HepG2 (cell line): ENCODE data around the gene CCDC86. TPM values are rescaled to one million over a fixed set of nuclear protein-coding genes. Genes with fewer than 3 reads are reported as not detected.

Experiments used
- ATM ChIP-seq: fragments of 450-650 bp; IDR thresholded peaks from 2 replicates; pipeline ENCODE4 v1.7.1; 2017; ENCODE audit warnings: mild to moderate bottlenecking, borderline replicate concordance
- CBX1 ChIP-seq: IDR thresholded peaks from one replicate; pipeline ENCODE4 v1.6.1; 2016; ENCODE audit warnings: antibody characterized with exemption, low read depth
- CENPBD1 ChIP-seq: sonication (generic); formaldehyde crosslinking; IDR thresholded peaks from 2 replicates; pipeline ENCODE4 v1.8.0; 2022; ENCODE audit warnings: missing genetic modification reagents, low read depth, mild to moderate bottlenecking, borderline replicate concordance
- GTF2F1 ChIP-seq: fragments of 150-350 bp; IDR thresholded peaks from 2 replicates; pipeline ENCODE4 v1.6.1; 2014; ENCODE audit warnings: low read length
- IRF9 ChIP-seq: sonication (generic); formaldehyde crosslinking; IDR thresholded peaks from 2 replicates; pipeline ENCODE4 v1.8.0; 2022; ENCODE audit warnings: missing genetic modification reagents, mild to moderate bottlenecking, borderline replicate concordance
- KMT2A ChIP-seq: sonication (generic); formaldehyde crosslinking; IDR thresholded peaks from 2 replicates; pipeline ENCODE4 v1.4.0; 2020; ENCODE audit warnings: missing genetic modification reagents
- KMT2B ChIP-seq: IDR thresholded peaks from 2 replicates; pipeline ENCODE4 v1.6.1; 2016; ENCODE audit warnings: missing genetic modification reagents, missing compliant biosample characterization
- RBFOX2 ChIP-seq: fragments of 200-400 bp; formaldehyde crosslinking; IDR thresholded peaks from 2 replicates; pipeline ENCODE4 v1.6.1; 2017; ENCODE audit warnings: low read depth, mild to moderate bottlenecking, low read length
- SMYD3 ChIP-seq: sonication (generic); formaldehyde crosslinking; IDR thresholded peaks from 2 replicates; pipeline ENCODE4 v1.8.1; 2023; ENCODE audit warnings: mild to moderate bottlenecking, missing genetic modification reagents
- SYNCRIP ChIP-seq: fragments of 200-400 bp; formaldehyde crosslinking; IDR thresholded peaks from 2 replicates; pipeline ENCODE4 v1.6.1; 2018; ENCODE audit warnings: mild to moderate bottlenecking, low read depth, low read length; ENCODE audit not compliant: insufficient read depth
- TSC22D2 ChIP-seq: sonication (generic); formaldehyde crosslinking; IDR thresholded peaks from 2 replicates; pipeline ENCODE4 v1.5.1; 2020; ENCODE audit warnings: missing genetic modification reagents, mild to moderate bottlenecking, borderline replicate concordance
- ZNF205 ChIP-seq: IDR thresholded peaks from 2 replicates; pipeline ENCODE4 v1.6.1; 2018; ENCODE audit warnings: missing biosample characterization, missing genetic modification reagents
- ZNF318 ChIP-seq: sonication (generic); formaldehyde crosslinking; IDR thresholded peaks from 2 replicates; pipeline ENCODE4 v1.4.0; 2020; ENCODE audit warnings: mild to moderate bottlenecking, missing genetic modification reagents
- ZNF331 ChIP-seq: sonication (generic); formaldehyde crosslinking; IDR thresholded peaks from 2 replicates; pipeline ENCODE4 v1.4.0; 2020; ENCODE audit warnings: missing genetic modification reagents
- ZNF44 ChIP-seq: sonication (generic); formaldehyde crosslinking; IDR thresholded peaks from 2 replicates; pipeline ENCODE4 v1.5.1; 2020; ENCODE audit warnings: mild to moderate bottlenecking, missing genetic modification reagents
- ZNF703 ChIP-seq: sonication (generic); formaldehyde crosslinking; IDR thresholded peaks from 2 replicates; pipeline ENCODE4 v1.5.1; 2020; ENCODE audit warnings: missing genetic modification reagents, mild to moderate bottlenecking, moderate library complexity, borderline replicate concordance
- polyA plus RNA-seq, 8 experiments: library from polyadenylated mRNA; depleted of rRNA in 3 of 8; stranded (reverse) in 7 of 8; unstranded in 1 of 8; fragments of >200 nt; fragmentation: Illumina TruSeq in 4 of 8; extraction: Trizol in 4 of 8; gene quantifications; 2 replicates each; pipeline versions ENCODE4 v1.2.1 to v1.2.3, GENCODE V29; 2011 to 2016; ENCODE audit warnings: low read depth in 4 of 8, missing spikeins in 1 of 8, mixed read lengths in 1 of 8; ENCODE audit not compliant: insufficient read depth in 1 of 8
- total RNA-seq, 5 experiments: library from RNA; depleted of rRNA; stranded (reverse); fragments of >200 nt; fragmentation: Illumina TruSeq; extraction: Trizol; gene quantifications; 2 replicates each; pipeline ENCODE4 v1.2.3, GENCODE V29; 2016; ENCODE audit warnings: low read depth in 1 of 5
- TF ChIP-seq, protein P1 (sequence below): sonication (generic); formaldehyde crosslinking; IDR thresholded peaks from 2 replicates; pipeline ENCODE4 v1.4.0; 2020; ENCODE audit warnings: missing genetic modification reagents, borderline replicate concordance

Gene CCDC86
- total and polyA plus RNA-seq, 2 of the 13 experiments (the other 11 are each of a cell fraction or from before 2014, with no cell fraction given): 33.8 to 37.6 TPM

- TF ChIP-seq ZNF318 (CRISPR knock-in tag): peak; percentile 87
- no peak for TF ChIP-seq CENPBD1 (CRISPR knock-in tag)
- TF ChIP-seq GTF2F1: no peak
- peak; percentile 95 for TF ChIP-seq SMYD3 (CRISPR knock-in tag)
- TF ChIP-seq ATM: no peak
- TF ChIP-seq ZNF205 (CRISPR knock-in tag): peak; percentile 90
- peak; percentile 97 for TF ChIP-seq ZNF331 (CRISPR knock-in tag)
- TF ChIP-seq TSC22D2: 0 out of 2 replicates have a peak, but pooled peaks have one; percentile 39
- TF ChIP-seq, protein P1, sequence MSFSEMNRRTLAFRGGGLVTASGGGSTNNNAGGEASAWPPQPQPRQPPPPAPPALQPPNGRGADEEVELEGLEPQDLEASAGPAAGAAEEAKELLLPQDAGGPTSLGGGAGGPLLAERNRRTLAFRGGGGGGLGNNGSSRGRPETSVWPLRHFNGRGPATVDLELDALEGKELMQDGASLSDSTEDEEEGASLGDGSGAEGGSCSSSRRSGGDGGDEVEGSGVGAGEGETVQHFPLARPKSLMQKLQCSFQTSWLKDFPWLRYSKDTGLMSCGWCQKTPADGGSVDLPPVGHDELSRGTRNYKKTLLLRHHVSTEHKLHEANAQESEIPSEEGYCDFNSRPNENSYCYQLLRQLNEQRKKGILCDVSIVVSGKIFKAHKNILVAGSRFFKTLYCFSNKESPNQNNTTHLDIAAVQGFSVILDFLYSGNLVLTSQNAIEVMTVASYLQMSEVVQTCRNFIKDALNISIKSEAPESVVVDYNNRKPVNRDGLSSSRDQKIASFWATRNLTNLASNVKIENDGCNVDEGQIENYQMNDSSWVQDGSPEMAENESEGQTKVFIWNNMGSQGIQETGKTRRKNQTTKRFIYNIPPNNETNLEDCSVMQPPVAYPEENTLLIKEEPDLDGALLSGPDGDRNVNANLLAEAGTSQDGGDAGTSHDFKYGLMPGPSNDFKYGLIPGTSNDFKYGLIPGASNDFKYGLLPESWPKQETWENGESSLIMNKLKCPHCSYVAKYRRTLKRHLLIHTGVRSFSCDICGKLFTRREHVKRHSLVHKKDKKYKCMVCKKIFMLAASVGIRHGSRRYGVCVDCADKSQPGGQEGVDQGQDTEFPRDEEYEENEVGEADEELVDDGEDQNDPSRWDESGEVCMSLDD (CRISPR knock-in tag): 0 out of 2 replicates have a peak, but pooled peaks have one; percentile 70
- no peak for TF ChIP-seq SYNCRIP
- TF ChIP-seq IRF9 (CRISPR knock-in tag): peak; percentile 86
- TF ChIP-seq CBX1: no peak
- TF ChIP-seq KMT2B (CRISPR knock-in tag): peak; percentile 74
- no peak for TF ChIP-seq RBFOX2
- peak; percentile 92; the same call in 1 of the 2 replicates for TF ChIP-seq ZNF703
- peak; percentile 62; the same call in 1 of the 2 replicates for TF ChIP-seq KMT2A (CRISPR knock-in tag)
- no peak for TF ChIP-seq ZNF44 (CRISPR knock-in tag)
Observed at GRCh38 chr11:60880643-60881282, 38.9 kb downstream of the CCDC86 start (continued).
